Calu3 (cell line): ENCODE measurements around the gene LBP. TPM values are rescaled to one million over a fixed set of nuclear protein-coding genes. Genes with fewer than 3 reads are reported as not detected.
A peak's percentile ranks its signal among the peaks of the same experiment; 100 is the strongest.
"Not testable (repeated sequence)": the region's sequence is repeated elsewhere in the genome, so short reads cannot be mapped to it uniquely, and the experiment has no call there.

Experiments used
- BruUV-seq: library from RNA; stranded (reverse); fragments of 400-500 nt; replicated peaks from 2 replicates; lab custom pipeline; 2021; lab: Mats Ljungman, UMichigan
- CTCF ChIA-PET: fragments of 300-600 bp; sonication (Branson Sonifier 250); formaldehyde crosslinking; loops from one replicate; lab custom pipeline; 2022; ENCODE audit warnings: antibody characterized with exemption; lab: Charles Lee
- DNase-seq: peaks from one replicate; pipeline ENCODE4 v3.0.0; 2022
- H3K27ac Mint-ChIP-seq: one replicate; pipeline ENCODE4 v1.8.0; 2022; ENCODE audit warnings: mixed read lengths; ENCODE audit not compliant: unreplicated experiment
- H3K27me3 Mint-ChIP-seq: one replicate; pipeline ENCODE4 v1.8.0; 2022; ENCODE audit warnings: mixed read lengths; ENCODE audit not compliant: unreplicated experiment
- H3K36me3 Mint-ChIP-seq: one replicate; pipeline ENCODE4 v1.8.0; 2022; ENCODE audit warnings: mild to moderate bottlenecking, moderate library complexity, mixed read lengths; ENCODE audit not compliant: insufficient read depth, unreplicated experiment
- H3K4me1 Mint-ChIP-seq: one replicate; pipeline ENCODE4 v1.8.0; 2022; ENCODE audit warnings: mild to moderate bottlenecking, low read depth, mixed read lengths; ENCODE audit not compliant: unreplicated experiment
- H3K4me3 Mint-ChIP-seq: one replicate; pipeline ENCODE4 v1.8.0; 2022; ENCODE audit warnings: mild to moderate bottlenecking, low read depth, moderate library complexity, mixed read lengths; ENCODE audit not compliant: unreplicated experiment
- H3K9me3 Mint-ChIP-seq: one replicate; pipeline ENCODE4 v1.8.0; 2022; ENCODE audit warnings: low read depth, mixed read lengths; ENCODE audit not compliant: unreplicated experiment
- CTCF ChIP-seq: fragments of 200-600 bp; IDR thresholded peaks from one replicate; pipeline ENCODE4 v1.8.0; 2022; ENCODE audit warnings: antibody characterized with exemption; ENCODE audit not compliant: unreplicated experiment
- intact Hi-C: fragments of 100-400 bp; cut with micrococcal nuclease; formaldehyde crosslinking; loops from one replicate; pipeline ENCODE4 v1.10.0; 2022; ENCODE audit not compliant: unreplicated experiment
- total RNA-seq: library from RNA; stranded (reverse); gene quantifications from 2 replicates; pipeline ENCODE4 v1.2.3, GENCODE V29; 2022

The LBP gene
- total RNA-seq, 1 experiment from 2014 or later, result not detected

- CTCF ChIA-PET, result no interaction called here
- intact Hi-C loops, result loop anchor here (5.0 kb wide), 1 partner anchor 55 kb away; no protein-coding TSS in a partner anchor
- H3K36me3 Mint-ChIP-seq, result no peaks in the 10 kb centered on the region
- H3K9me3 Mint-ChIP-seq, result no peaks in the 10 kb centered on the region
- H3K27ac Mint-ChIP-seq, result no peak overlapping the region
- H3K4me1 Mint-ChIP-seq, result no peaks in the 10 kb centered on the region
- BruUV-seq, result no TSS peak
- peaks cover 26% of the 10 kb centered on the region for H3K27me3 Mint-ChIP-seq
- H3K4me3 Mint-ChIP-seq, result no peak overlapping the region
- DNase-seq, result peak; percentile 24
- TF ChIP-seq CTCF, result no peak
Observed at GRCh38 chr20:38392356-38392755, 46.1 kb downstream of the LBP start.

- H3K4me1 Mint-ChIP-seq, result no peaks in the 10 kb centered on the region
- no peaks in the 10 kb centered on the region for H3K36me3 Mint-ChIP-seq
- H3K27ac Mint-ChIP-seq, result no peak overlapping the region
- no peaks in the 10 kb centered on the region for H3K9me3 Mint-ChIP-seq
- peaks cover 23% of the 10 kb centered on the region for H3K27me3 Mint-ChIP-seq
- DNase-seq, result no peak
- TF ChIP-seq CTCF, result no peak
- intact Hi-C loops, result loop anchor here (5.0 kb wide), 1 partner anchor 56 kb away; no protein-coding TSS in a partner anchor
- no peak overlapping the region for H3K4me3 Mint-ChIP-seq
- CTCF ChIA-PET, result no interaction called here
- no TSS peak for BruUV-seq
Observed at GRCh38 chr20:38393259-38393658, 47.0 kb downstream of the LBP start.

GRCh38 chr20:38395165-38395564, 48.9 kb downstream of the LBP start:
- H3K27me3 Mint-ChIP-seq, result peaks cover 4% of the 10 kb centered on the region
- no peak for TF ChIP-seq CTCF
- H3K4me3 Mint-ChIP-seq, result no peak overlapping the region
- intact Hi-C loops, result no loop called here
- DNase-seq, result no peak
- no peaks in the 10 kb centered on the region for H3K4me1 Mint-ChIP-seq
- no peak overlapping the region for H3K27ac Mint-ChIP-seq
- no peaks in the 10 kb centered on the region for H3K36me3 Mint-ChIP-seq
- BruUV-seq, result no TSS peak
- CTCF ChIA-PET, result interaction anchor here (0.6 kb wide), 1 partner anchor 193 kb away, joined by 3 read pairs; no protein-coding TSS in a partner anchor
- H3K9me3 Mint-ChIP-seq, result no peaks in the 10 kb centered on the region

- CTCF ChIA-PET, H3K27ac Mint-ChIP-seq, BruUV-seq, DNase-seq, H3K27me3 Mint-ChIP-seq, H3K4me3 Mint-ChIP-seq, H3K9me3 Mint-ChIP-seq, H3K36me3 Mint-ChIP-seq, H3K4me1 Mint-ChIP-seq, intact Hi-C loops: not testable (repeated sequence)
Observed at GRCh38 chr20:38395751-38396395, 49.6 kb downstream of the LBP start.

GRCh38 chr20:38402089-38402488, 55.8 kb downstream of the LBP start:
- Mint-ChIP-seq H3K4me1 (no peaks in the 10 kb centered on the region), H3K27me3 (no peaks in the 10 kb centered on the region), H3K9me3 (no peaks in the 10 kb centered on the region), H3K27ac (no peak overlapping the region), H3K36me3 (peaks cover under 1% of the 10 kb centered on the region), H3K4me3 (no peak overlapping the region)
- DNase-seq, result no peak
- BruUV-seq, result no TSS peak
- CTCF ChIA-PET, result interaction anchor here (0.5 kb wide), 1 partner anchor 70 kb away, joined by 3 read pairs; no protein-coding TSS in a partner anchor
- intact Hi-C loops, result no loop called here
- no peak for TF ChIP-seq CTCF
